Measurements from ENCODE around the gene ALK.

- TF ChIP-seq CTCF (conservative IDR thresholded peaks at IDR 0.05; ENCODE audit: low read depth in 2 of 2) (no peak), EZH2phosphoT487 (IDR thresholded peaks at IDR 0.05; ENCODE audit: unreplicated experiment) (no peak), EZH2 (IDR thresholded peaks at IDR 0.05; ENCODE audit: low read depth, unreplicated experiment) (no peak), REST (IDR thresholded peaks at IDR 0.05; ENCODE audit: unreplicated experiment) (no peak), STAT1 (IDR thresholded peaks at IDR 0.05; ENCODE audit: unreplicated experiment) (no peak), POLR2AphosphoS5 (IDR thresholded peaks at IDR 0.05; ENCODE audit: low read depth) (no peak), ZNF331 (CRISPR knock-in tag; IDR thresholded peaks at IDR 0.05; ENCODE audit: low read depth) (no peak), JUNB (IDR thresholded peaks at IDR 0.05; ENCODE audit: unreplicated experiment) (no peak), CREB1 (CRISPR knock-in tag; IDR thresholded peaks at IDR 0.05; ENCODE audit: low read depth) (no peak)
These were observed 2.4 kb downstream of the ALK start for GRCh38 chr2:29918941-29919340.
